Tibial artery (tissue), 4 donors: Measurements from ENCODE around the gene GREB1L.

Source experiments
- DNase-seq, 2 donors: peaks; one replicate each; pipeline ENCODE4 v3.0.0-alpha.2; 2019
- H3K27ac ChIP-seq, 2 donors: fragments of 200-600 bp; sonication (generic) in 1 of 2; 1 replicate in 1 of 2; 2 replicates in 1 of 2; pipeline ENCODE4 v1.5.1; 2018 to 2019; ENCODE audit warnings: mild to moderate bottlenecking in 1 of 2
- H3K27me3 ChIP-seq, 2 donors: fragments of 200-600 bp; sonication (generic) in 1 of 2; one replicate each; pipeline versions ENCODE4 v1.5.1 to v1.6.0; 2016 to 2019
- H3K36me3 ChIP-seq, 3 donors: fragments of 200-600 bp; sonication (generic) in 2 of 3; one replicate each; pipeline ENCODE4 v1.5.1; 2016 to 2019; ENCODE audit warnings: mild to moderate bottlenecking in 2 of 3
- H3K4me1 ChIP-seq, 4 donors: fragments of 200-600 bp; sonication (generic) in 2 of 4; 1 replicate in 3 of 4; 2 replicates in 1 of 4; pipeline ENCODE4 v1.5.1; 2016 to 2019
- H3K4me3 ChIP-seq, 2 donors: fragments of 200-600 bp; sonication (generic) in 1 of 2; 1 replicate in 1 of 2; 2 replicates in 1 of 2; pipeline ENCODE4 v1.5.1; 2018 to 2019; ENCODE audit warnings: mild to moderate bottlenecking in 2 of 2
- H3K9me3 ChIP-seq, 3 donors: fragments of 200-600 bp; sonication (generic) in 1 of 3; one replicate each; pipeline ENCODE4 v1.5.1; 2016 to 2019
- CTCF ChIP-seq, 2 experiments: fragments of 200-600 bp in 1 of 2; fragments of 450-650 bp in 1 of 2; IDR thresholded peaks; one replicate each; pipeline ENCODE4 v1.5.1; 2017 to 2019; ENCODE audit warnings: antibody characterized with exemption in 2 of 2, mild to moderate bottlenecking in 1 of 2, moderate library complexity in 1 of 2
- intact Hi-C: fragments of 100-400 bp; cut with DNase I; formaldehyde crosslinking; loops from one replicate; pipeline ENCODE4 v1.15.0; 2023; ENCODE audit warnings: low total_unique reads

The GREB1L gene

GRCh38 chr18:21218862-21219261 lies 23.2 kb upstream of the GREB1L start:
- H3K36me3 ChIP-seq, result no peaks in the 10 kb centered on the region
- no peak overlapping the region for H3K27ac ChIP-seq
- no peaks in the 10 kb centered on the region for H3K4me1 ChIP-seq
- no peaks in the 10 kb centered on the region for H3K27me3 ChIP-seq
- no peak overlapping the region for H3K4me3 ChIP-seq
- intact Hi-C loops, result no loop called here
- TF ChIP-seq CTCF (IDR thresholded peaks at IDR 0.05), result no peak
- H3K9me3 ChIP-seq, result no peaks in the 10 kb centered on the region
- no peak for DNase-seq

- intact Hi-C loops, result no loop called here
- H3K27ac ChIP-seq, result no peak overlapping the region
- TF ChIP-seq CTCF (IDR thresholded peaks at IDR 0.05), result no peak
- H3K4me1 ChIP-seq, result no peaks in the 10 kb centered on the region
- no peak overlapping the region for H3K4me3 ChIP-seq
- no peak for DNase-seq
- H3K27me3 ChIP-seq, result no peaks in the 10 kb centered on the region
- H3K9me3 ChIP-seq, result no peaks in the 10 kb centered on the region
- no peaks in the 10 kb centered on the region for H3K36me3 ChIP-seq
These were observed 11.6 kb upstream of the GREB1L start for GRCh38 chr18:21230436-21230835.

GRCh38 chr18:21241301-21242048 lies 557 bp upstream of the GREB1L start:
- Histone ChIP-seq H3K9me3 (no peaks in the 10 kb centered on the region), H3K27me3 (peaks cover 0 to 5% of the 10 kb centered on the region in 2 donors), H3K4me3 (peak overlapping the region; percentile 77 to 90), H3K27ac (peak overlapping the region; percentile 82 to 84), H3K36me3 (no peaks in the 10 kb centered on the region), H3K4me1 (peaks cover 0 to 25% (median 18%) of the 10 kb centered on the region in 4 donors)
- DNase-seq, result peak in 1 of 2 donors; percentile 66
- no peak for TF ChIP-seq CTCF (IDR thresholded peaks at IDR 0.05)
- intact Hi-C loops, result no loop called here

- Histone ChIP-seq H3K27ac (peak overlapping the region; percentile 82 to 84), H3K4me1 (peaks cover 0 to 25% (median 18%) of the 10 kb centered on the region in 4 donors), H3K27me3 (peaks cover 0 to 5% of the 10 kb centered on the region in 2 donors)
These were observed 859 bp downstream of the GREB1L start for GRCh38 chr18:21242780-21243401.

GRCh38 chr18:21254576-21254975 lies 12.5 kb downstream of the GREB1L start:
- intact Hi-C loops, result no loop called here
- DNase-seq, result no peak
- no peak for TF ChIP-seq CTCF (IDR thresholded peaks at IDR 0.05)
- Histone ChIP-seq H3K4me1 (no peaks in the 10 kb centered on the region), H3K9me3 (no peaks in the 10 kb centered on the region), H3K36me3 (no peaks in the 10 kb centered on the region), H3K27me3 (no peaks in the 10 kb centered on the region), H3K4me3 (no peak overlapping the region), H3K27ac (no peak overlapping the region)

More at GRCh38 chr18:21242780-21243401, 859 bp downstream of the GREB1L start:
- no peaks in the 10 kb centered on the region for H3K9me3 ChIP-seq
- TF ChIP-seq CTCF (IDR thresholded peaks at IDR 0.05), result no peak
- intact Hi-C loops, result no loop called here
- DNase-seq, result no peak
- peak overlapping the region; percentile 77 to 90 for H3K4me3 ChIP-seq
- no peaks in the 10 kb centered on the region for H3K36me3 ChIP-seq
